DOHH2 (cell line): ENCODE data around the gene TMEM97.

Experiments
- H3F3A ChIP-seq: fragments of 200-600 bp; sonication (generic), shearing (Covaris generic); 2 replicates; pipeline ENCODE4 v1.6.0; 2016; ENCODE audit warnings: antibody characterized with exemption, mild to moderate bottlenecking; ENCODE audit not compliant: control insufficient read depth, insufficient read depth
- H3K27ac ChIP-seq: fragments of 200-600 bp; sonication (generic); 2 replicates; pipeline ENCODE4 v1.5.1; 2014; ENCODE audit warnings: low read depth, mild to moderate bottlenecking, low read length, moderate library complexity
- H3K27me3 ChIP-seq: fragments of 200-600 bp; sonication (generic); 2 replicates; pipeline ENCODE4 v1.6.1; 2014; ENCODE audit warnings: mild to moderate bottlenecking, low read length, mixed read lengths; ENCODE audit not compliant: control insufficient read depth
- H3K36me3 ChIP-seq: fragments of 200-600 bp; sonication (generic); 2 replicates; pipeline ENCODE4 v1.6.1; 2014; ENCODE audit warnings: mild to moderate bottlenecking, low read length, moderate library complexity, mixed read lengths; ENCODE audit not compliant: control insufficient read depth
- H3K4me1 ChIP-seq: fragments of 200-600 bp; sonication (generic); 2 replicates; pipeline ENCODE4 v1.6.1; 2014; ENCODE audit warnings: mild to moderate bottlenecking, low read length, mixed read lengths; ENCODE audit not compliant: control insufficient read depth
- H3K4me2 ChIP-seq: fragments of 200-600 bp; sonication (generic); 2 replicates; pipeline ENCODE4 v1.6.0; 2014; ENCODE audit warnings: mild to moderate bottlenecking, low read length, moderate library complexity
- H3K4me3 ChIP-seq: fragments of 200-600 bp; sonication (generic); 2 replicates; pipeline ENCODE4 v1.5.1; 2014; ENCODE audit warnings: mild to moderate bottlenecking, low read length, mixed read lengths
- H3K79me2 ChIP-seq: fragments of 200-600 bp; sonication (generic); 2 replicates; pipeline ENCODE4 v1.6.1; 2014; ENCODE audit warnings: mild to moderate bottlenecking, low read length, mixed read lengths; ENCODE audit not compliant: control insufficient read depth
- H3K9me2 ChIP-seq: fragments of 200-600 bp; sonication (generic); replicated peaks from 2 replicates; pipeline ENCODE4 v1.6.1; 2014; ENCODE audit warnings: mild to moderate bottlenecking, low read length, mixed read lengths; ENCODE audit not compliant: control insufficient read depth
- H3K9me3 ChIP-seq: fragments of 200-600 bp; sonication (generic); 2 replicates; pipeline ENCODE4 v1.6.1; 2014; ENCODE audit warnings: antibody characterized with exemption, low read length, mixed read lengths; ENCODE audit not compliant: control insufficient read depth, insufficient read depth
- H4K20me1 ChIP-seq: fragments of 200-600 bp; sonication (generic); 2 replicates; pipeline ENCODE4 v1.6.0; 2014; ENCODE audit warnings: low read depth, mild to moderate bottlenecking, antibody characterized with exemption, low read length, moderate library complexity; ENCODE audit not compliant: control insufficient read depth, insufficient read depth
- CTCF ChIP-seq: fragments of 200-600 bp; sonication (generic); IDR thresholded peaks from one replicate; pipeline ENCODE4 v1.5.1; 2014; ENCODE audit warnings: antibody characterized with exemption, mild to moderate bottlenecking, low read depth, low read length; ENCODE audit not compliant: poor library complexity, severe bottlenecking
- EZH2phosphoT487 ChIP-seq: fragments of 200-600 bp; sonication (generic); IDR thresholded peaks from 2 replicates; pipeline ENCODE4 v1.6.1; 2017; ENCODE audit warnings: borderline replicate concordance, mild to moderate bottlenecking, antibody characterized with exemption, low read length, moderate library complexity, mixed read lengths

Gene TMEM97

GRCh38 chr17:28339431-28339830 lies 20.4 kb downstream of the TMEM97 start:
- no peaks in the 10 kb centered on the region for H3K27me3 ChIP-seq
- H3K27ac ChIP-seq: no peak overlapping the region
- 0 out of 2 replicates have a peak, but pooled peaks cover 3% of the 10 kb centered on the region for H4K20me1 ChIP-seq
- H3K4me3 ChIP-seq: no peak overlapping the region
- H3K9me3 ChIP-seq: no peaks in the 10 kb centered on the region
- H3K4me1 ChIP-seq: peaks cover 17% of the 10 kb centered on the region
- no peak overlapping the region for H3K4me2 ChIP-seq
- H3F3A ChIP-seq: no peaks in the 10 kb centered on the region
- peaks cover 26% of the 10 kb centered on the region for H3K36me3 ChIP-seq
- H3K79me2 ChIP-seq: peaks cover 39% of the 10 kb centered on the region
- TF ChIP-seq EZH2phosphoT487 (no peak), CTCF (no peak)
- no peaks in the 10 kb centered on the region for H3K9me2 ChIP-seq

DNA sequence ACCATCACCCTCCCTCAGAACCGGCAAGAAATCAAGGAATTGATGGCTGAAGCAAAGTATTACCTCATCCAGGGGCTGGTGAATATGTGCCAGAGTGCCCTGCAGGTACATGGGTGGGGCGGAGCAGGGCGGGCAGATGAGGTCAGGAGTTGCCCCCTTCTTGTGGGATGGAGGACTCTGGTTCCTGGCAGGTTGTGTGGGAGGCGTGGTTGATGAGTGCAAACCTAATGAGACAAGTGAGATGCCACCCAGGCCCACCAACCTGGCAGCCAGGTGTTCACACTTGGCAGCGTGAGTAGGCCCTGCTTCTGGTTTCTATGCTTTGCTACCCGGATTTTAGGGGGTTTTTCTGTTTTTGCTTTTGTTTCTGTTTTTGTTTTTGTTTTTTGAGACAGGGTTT lies 21.4 kb downstream of the TMEM97 start:
- H3K36me3 ChIP-seq: peaks cover 33% of the 10 kb centered on the region

GRCh38 chr17:28341516-28341915 lies 22.5 kb downstream of the TMEM97 start:
- H3K4me1 ChIP-seq: peaks cover 8% of the 10 kb centered on the region
- H3F3A ChIP-seq: 0 out of 2 replicates have a peak, but pooled peaks cover 2% of the 10 kb centered on the region
- 0 out of 2 replicates have a peak, but pooled peaks cover 3% of the 10 kb centered on the region for H4K20me1 ChIP-seq
- H3K36me3 ChIP-seq: peaks cover 44% of the 10 kb centered on the region
- H3K4me2 ChIP-seq: no peak overlapping the region
- H3K79me2 ChIP-seq: peaks cover 21% of the 10 kb centered on the region
- no peak overlapping the region for H3K4me3 ChIP-seq
- TF ChIP-seq CTCF: no peak
- no peak for TF ChIP-seq EZH2phosphoT487
- no peak overlapping the region for H3K27ac ChIP-seq
- H3K27me3 ChIP-seq: no peaks in the 10 kb centered on the region
- H3K9me2 ChIP-seq: no peaks in the 10 kb centered on the region
- H3K9me3 ChIP-seq: no peaks in the 10 kb centered on the region

More for the DNA sequence above, 21.4 kb downstream of the TMEM97 start:
- Histone ChIP-seq H4K20me1 (0 out of 2 replicates have a peak, but pooled peaks cover 3% of the 10 kb centered on the region), H3K27ac (no peak overlapping the region), H3K9me3 (no peaks in the 10 kb centered on the region), H3K4me3 (no peak overlapping the region), H3K9me2 (no peaks in the 10 kb centered on the region), H3K4me2 (no peak overlapping the region), H3K4me1 (peaks cover 13% of the 10 kb centered on the region), H3F3A (no peaks in the 10 kb centered on the region), H3K27me3 (no peaks in the 10 kb centered on the region), H3K79me2 (peaks cover 31% of the 10 kb centered on the region)
- TF ChIP-seq EZH2phosphoT487 (no peak), CTCF (no peak)
